ENCODE measurements around the gene PPP1R14C. TPM values are rescaled to one million over a fixed set of nuclear protein-coding genes. Genes with fewer than 3 reads are reported as not detected.

The PPP1R14C gene
- total and polyA plus RNA-seq, 10 of the 15 experiments (the other 5 are each of a cell fraction or from before 2014, with no cell fraction given), result 0.07 to 1.6 (median 0.13) TPM; not detected in 4

DNA sequence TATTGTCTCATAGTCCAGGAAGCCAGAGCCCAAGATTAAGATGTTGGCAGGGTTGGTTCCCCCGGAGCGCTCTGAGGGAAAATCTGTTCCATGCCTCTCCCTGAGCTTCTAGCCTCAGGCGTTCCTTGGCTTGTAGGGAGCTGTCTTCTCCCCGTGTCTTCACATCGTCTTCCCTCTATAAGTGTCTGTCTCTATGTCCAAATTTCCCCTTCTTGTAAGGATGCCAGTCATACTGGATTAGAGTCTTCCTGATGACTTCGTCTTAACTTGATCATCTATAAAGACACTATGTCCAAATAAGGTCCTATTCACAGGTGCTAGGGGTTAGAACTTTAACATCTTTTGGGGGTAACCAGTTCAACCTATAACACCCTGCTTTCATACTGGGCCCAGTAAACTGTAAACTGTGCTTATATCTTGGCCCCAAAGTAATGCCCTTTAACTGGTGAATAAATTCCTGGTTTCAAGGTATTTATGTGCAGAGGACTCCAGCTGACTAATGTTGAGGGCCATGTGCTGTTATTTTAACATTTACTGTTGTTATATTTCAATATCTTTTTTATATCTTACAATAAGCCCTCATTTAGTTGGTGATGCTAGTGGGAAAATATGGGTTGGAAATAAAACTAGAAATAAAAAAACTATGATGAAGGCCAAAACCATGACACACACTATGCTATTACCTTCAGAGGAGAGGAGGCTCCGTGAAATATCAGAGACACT lies 124.3 kb downstream of the PPP1R14C start:
- H3K9ac ChIP-seq (ENCODE audit: control insufficient read depth, insufficient read depth, low read length), result no peak overlapping the region
- H3K27me3 ChIP-seq (replicated peaks in 1 of 2; ENCODE audit: control insufficient read depth in 2 of 2, insufficient read depth in 2 of 2, low read length in 1 of 2), result no peaks in the 10 kb centered on the region; a peak in 1 of 4 replicates
- in situ Hi-C loops (cut with MboI) (no loop called here), intact Hi-C loops (cut with micrococcal nuclease; ENCODE audit: unreplicated experiment) (no loop called here)
- CTCF ChIA-PET, result no interaction called here
- H4K20me1 ChIP-seq (ENCODE audit: control insufficient read depth, insufficient read depth), result no peaks in the 10 kb centered on the region
- no peak overlapping the region for H3K4me2 ChIP-seq (ENCODE audit: control insufficient read depth, insufficient read depth)
- H3K27ac ChIP-seq (ENCODE audit: control insufficient read depth, insufficient read depth), result no peak overlapping the region
- no peak for DNase-seq (ENCODE audit: low read depth, low spot score)
- no peak for ATAC-seq
- H3K36me3 ChIP-seq (ENCODE audit: control insufficient read depth in 2 of 2, insufficient read depth in 2 of 2, low read length in 1 of 2), result no peaks in the 10 kb centered on the region
- POLR2A ChIA-PET, result no interaction called here
- FAIRE-seq, result no peak
- RAD21 ChIA-PET (ENCODE audit: unreplicated experiment), result no interaction called here
- H3K79me2 ChIP-seq (ENCODE audit: control insufficient read depth, insufficient read depth, low read length), result no peaks in the 10 kb centered on the region
- H3K4me3 ChIP-seq, result no peak overlapping the region
- 49% methylated on average over 7 of the region's 7 CpGs for whole genome bisulfite sequencing (ENCODE audit: insufficient coverage, insufficient replicate concordance, low lambda C conversion rate, missing lambda C conversion rate)
- H2AFZ ChIP-seq (ENCODE audit: control insufficient read depth, low read depth, low read length), result no peak overlapping the region
- SMC1A ChIA-PET (ENCODE audit: uncharacterized antibody, unreplicated experiment), result interaction anchor here (0.9 kb wide), 1 partner anchor 14 kb away, joined by 3 read pairs; no protein-coding TSS in a partner anchor
- no peaks in the 10 kb centered on the region for H3K4me1 ChIP-seq (ENCODE audit: control insufficient read depth, insufficient read depth, low read length)
- H3K9me3 ChIP-seq (replicated peaks; ENCODE audit: control insufficient read depth, insufficient read depth, low read length), result no peaks in the 10 kb centered on the region; the same call in 2 of the 3 replicates
- no TSS peak for BruUV-seq (replicated peaks)
- TF ChIP-seq, protein P1, sequence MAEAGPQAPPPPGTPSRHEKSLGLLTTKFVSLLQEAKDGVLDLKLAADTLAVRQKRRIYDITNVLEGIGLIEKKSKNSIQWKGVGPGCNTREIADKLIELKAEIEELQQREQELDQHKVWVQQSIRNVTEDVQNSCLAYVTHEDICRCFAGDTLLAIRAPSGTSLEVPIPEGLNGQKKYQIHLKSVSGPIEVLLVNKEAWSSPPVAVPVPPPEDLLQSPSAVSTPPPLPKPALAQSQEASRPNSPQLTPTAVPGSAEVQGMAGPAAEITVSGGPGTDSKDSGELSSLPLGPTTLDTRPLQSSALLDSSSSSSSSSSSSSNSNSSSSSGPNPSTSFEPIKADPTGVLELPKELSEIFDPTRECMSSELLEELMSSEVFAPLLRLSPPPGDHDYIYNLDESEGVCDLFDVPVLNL (IDR thresholded peaks at IDR 0.05; ENCODE audit: low read depth, low read length), result no peak
- no peak for TF ChIP-seq ESRRA (IDR thresholded peaks at IDR 0.05; ENCODE audit: low read length)
- no peak for TF ChIP-seq POU2F2 (IDR thresholded peaks at IDR 0.05; ENCODE audit: borderline replicate concordance, low read depth, low read length)
- TF ChIP-seq SIX5 (IDR thresholded peaks at IDR 0.05; ENCODE audit: low read depth, low read length, severe bottlenecking), result no peak
- TF ChIP-seq, protein P2, sequence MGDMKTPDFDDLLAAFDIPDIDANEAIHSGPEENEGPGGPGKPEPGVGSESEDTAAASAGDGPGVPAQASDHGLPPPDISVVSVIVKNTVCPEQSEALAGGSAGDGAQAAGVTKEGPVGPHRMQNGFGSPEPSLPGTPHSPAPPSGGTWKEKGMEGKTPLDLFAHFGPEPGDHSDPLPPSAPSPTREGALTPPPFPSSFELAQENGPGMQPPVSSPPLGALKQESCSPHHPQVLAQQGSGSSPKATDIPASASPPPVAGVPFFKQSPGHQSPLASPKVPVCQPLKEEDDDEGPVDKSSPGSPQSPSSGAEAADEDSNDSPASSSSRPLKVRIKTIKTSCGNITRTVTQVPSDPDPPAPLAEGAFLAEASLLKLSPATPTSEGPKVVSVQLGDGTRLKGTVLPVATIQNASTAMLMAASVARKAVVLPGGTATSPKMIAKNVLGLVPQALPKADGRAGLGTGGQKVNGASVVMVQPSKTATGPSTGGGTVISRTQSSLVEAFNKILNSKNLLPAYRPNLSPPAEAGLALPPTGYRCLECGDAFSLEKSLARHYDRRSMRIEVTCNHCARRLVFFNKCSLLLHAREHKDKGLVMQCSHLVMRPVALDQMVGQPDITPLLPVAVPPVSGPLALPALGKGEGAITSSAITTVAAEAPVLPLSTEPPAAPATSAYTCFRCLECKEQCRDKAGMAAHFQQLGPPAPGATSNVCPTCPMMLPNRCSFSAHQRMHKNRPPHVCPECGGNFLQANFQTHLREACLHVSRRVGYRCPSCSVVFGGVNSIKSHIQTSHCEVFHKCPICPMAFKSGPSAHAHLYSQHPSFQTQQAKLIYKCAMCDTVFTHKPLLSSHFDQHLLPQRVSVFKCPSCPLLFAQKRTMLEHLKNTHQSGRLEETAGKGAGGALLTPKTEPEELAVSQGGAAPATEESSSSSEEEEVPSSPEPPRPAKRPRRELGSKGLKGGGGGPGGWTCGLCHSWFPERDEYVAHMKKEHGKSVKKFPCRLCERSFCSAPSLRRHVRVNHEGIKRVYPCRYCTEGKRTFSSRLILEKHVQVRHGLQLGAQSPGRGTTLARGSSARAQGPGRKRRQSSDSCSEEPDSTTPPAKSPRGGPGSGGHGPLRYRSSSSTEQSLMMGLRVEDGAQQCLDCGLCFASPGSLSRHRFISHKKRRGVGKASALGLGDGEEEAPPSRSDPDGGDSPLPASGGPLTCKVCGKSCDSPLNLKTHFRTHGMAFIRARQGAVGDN (IDR thresholded peaks at IDR 0.05), result no peak
- TF ChIP-seq SPI1 (IDR thresholded peaks at IDR 0.05; ENCODE audit: borderline replicate concordance, insufficient read depth, low read depth, low read length), result no peak
- no peak for TF ChIP-seq BHLHE40 (IDR thresholded peaks at IDR 0.05; ENCODE audit: borderline replicate concordance in 1 of 2, low read depth in 2 of 2, low read length in 1 of 2)
- TF ChIP-seq GABPA (IDR thresholded peaks at IDR 0.05; ENCODE audit: low read depth), result no peak
- TF ChIP-seq WRNIP1 (IDR thresholded peaks at IDR 0.05; ENCODE audit: borderline replicate concordance, low read depth, low read length), result no peak
- TF ChIP-seq NFXL1 (IDR thresholded peaks at IDR 0.05; ENCODE audit: borderline replicate concordance), result no peak
- no peak for TF ChIP-seq CEBPB (IDR thresholded peaks at IDR 0.05; ENCODE audit: borderline replicate concordance in 1 of 2, low read depth in 2 of 2, low read length in 2 of 2)
- no peak for TF ChIP-seq CBX3 (IDR thresholded peaks at IDR 0.05; ENCODE audit: borderline replicate concordance, low read depth)
- no peak for TF ChIP-seq NRF1 (conservative IDR thresholded peaks at IDR 0.05; ENCODE audit: low read depth, low read length)
- no peak for TF ChIP-seq PAX8 (IDR thresholded peaks at IDR 0.05)
- TF ChIP-seq, protein P3, sequence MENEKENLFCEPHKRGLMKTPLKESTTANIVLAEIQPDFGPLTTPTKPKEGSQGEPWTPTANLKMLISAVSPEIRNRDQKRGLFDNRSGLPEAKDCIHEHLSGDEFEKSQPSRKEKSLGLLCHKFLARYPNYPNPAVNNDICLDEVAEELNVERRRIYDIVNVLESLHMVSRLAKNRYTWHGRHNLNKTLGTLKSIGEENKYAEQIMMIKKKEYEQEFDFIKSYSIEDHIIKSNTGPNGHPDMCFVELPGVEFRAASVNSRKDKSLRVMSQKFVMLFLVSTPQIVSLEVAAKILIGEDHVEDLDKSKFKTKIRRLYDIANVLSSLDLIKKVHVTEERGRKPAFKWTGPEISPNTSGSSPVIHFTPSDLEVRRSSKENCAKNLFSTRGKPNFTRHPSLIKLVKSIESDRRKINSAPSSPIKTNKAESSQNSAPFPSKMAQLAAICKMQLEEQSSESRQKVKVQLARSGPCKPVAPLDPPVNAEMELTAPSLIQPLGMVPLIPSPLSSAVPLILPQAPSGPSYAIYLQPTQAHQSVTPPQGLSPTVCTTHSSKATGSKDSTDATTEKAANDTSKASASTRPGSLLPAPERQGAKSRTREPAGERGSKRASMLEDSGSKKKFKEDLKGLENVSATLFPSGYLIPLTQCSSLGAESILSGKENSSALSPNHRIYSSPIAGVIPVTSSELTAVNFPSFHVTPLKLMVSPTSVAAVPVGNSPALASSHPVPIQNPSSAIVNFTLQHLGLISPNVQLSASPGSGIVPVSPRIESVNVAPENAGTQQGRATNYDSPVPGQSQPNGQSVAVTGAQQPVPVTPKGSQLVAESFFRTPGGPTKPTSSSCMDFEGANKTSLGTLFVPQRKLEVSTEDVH (IDR thresholded peaks at IDR 0.05; ENCODE audit: low read depth, partially characterized antibody), result no peak
- TF ChIP-seq BMI1 (IDR thresholded peaks at IDR 0.05; ENCODE audit: borderline replicate concordance), result no peak

Data from GM12878 (cell line).